ENCODE measurements around the gene PEX5L.

The PEX5L gene

DNA sequence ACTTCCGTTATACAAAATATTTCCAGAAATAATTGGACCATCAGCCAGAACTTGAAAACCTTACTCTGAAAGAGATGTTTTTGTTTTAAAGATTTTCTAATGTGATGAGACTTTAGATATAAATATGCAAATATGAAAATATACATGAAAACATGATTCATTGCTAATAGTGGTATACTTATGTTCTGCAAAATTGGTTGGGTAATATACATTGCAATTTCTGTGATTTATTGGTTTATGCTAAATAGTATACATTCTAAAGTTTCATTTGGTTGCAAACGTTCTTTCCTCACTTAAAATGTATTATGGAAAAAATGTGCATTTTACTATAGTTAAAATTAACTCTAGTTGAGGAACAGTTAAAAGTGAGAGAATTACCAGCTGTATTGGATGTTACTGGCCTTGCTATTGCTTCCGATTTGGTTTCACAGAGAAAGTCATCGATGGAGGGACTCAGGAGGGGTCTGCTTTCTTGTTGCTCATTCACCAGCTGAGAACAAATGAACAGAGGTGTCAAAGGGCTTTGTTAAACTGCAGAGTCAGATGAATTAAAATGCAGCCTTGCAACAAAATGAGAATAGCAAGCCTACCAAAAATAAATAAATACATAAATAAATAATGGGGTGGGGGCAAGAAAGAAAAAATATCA is 149.3 kb downstream of the PEX5L start:
- DNase-seq, result no peak

DNA sequence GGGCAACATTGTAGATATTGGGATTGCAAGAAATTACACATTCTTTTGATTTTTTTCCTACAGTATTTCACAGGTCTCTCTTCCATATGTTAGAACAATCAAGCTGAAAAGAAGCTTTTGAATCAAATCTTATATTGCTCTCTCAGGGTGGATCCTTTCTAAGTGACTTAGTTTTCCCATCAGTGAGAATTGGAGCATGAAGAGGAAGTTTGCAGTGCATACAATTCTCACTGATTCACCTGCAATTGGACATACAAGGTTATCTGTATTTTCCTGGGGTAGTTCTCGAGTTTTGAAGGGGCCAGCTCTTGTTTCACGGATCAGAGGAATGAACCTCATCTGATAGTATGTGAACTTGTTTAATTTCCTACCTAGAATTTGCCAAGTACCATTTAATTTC is 150.8 kb downstream of the PEX5L start:
- no peak for DNase-seq

DNA sequence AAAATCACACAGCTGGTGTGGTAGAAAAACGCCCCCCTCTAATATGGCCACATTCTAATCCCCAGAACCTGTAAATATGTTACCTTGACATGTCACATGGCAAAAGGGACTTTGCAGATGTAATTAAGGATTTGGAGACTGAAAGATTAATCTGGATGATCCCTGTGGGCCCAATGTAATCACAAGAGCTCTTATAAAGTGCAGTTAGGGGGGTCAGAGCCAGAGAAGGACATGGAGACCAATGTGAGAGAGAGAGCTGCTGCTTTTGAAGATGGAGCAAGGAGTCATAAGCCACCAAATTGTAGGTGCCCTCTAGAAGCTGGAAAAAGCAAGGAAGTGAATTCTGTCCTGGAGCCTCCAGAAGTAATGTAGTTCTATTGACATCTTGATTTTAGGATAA is 152.6 kb downstream of the PEX5L start:
- DNase-seq, result no peak

DNA sequence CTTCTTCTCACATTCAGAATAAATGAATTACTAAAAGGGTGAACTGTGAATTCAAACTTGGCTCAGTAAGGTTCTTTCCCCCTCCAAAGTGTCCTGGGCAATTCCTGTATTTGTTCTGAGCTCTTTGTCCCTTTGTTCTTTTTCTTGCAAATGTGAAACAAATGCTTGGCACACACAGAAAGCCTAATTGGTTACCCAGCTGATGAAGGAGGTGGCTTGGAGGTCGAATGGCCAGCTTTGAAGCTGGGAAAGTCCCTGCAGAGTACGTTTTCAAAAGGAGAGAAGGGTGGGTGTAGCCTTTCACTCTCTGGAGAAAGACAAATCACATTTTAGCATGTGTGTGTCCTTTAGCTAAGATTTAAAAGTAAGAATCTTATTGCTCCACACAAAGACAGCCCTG is 154.4 kb downstream of the PEX5L start:
- DNase-seq, result peak; percentile 1

DNA sequence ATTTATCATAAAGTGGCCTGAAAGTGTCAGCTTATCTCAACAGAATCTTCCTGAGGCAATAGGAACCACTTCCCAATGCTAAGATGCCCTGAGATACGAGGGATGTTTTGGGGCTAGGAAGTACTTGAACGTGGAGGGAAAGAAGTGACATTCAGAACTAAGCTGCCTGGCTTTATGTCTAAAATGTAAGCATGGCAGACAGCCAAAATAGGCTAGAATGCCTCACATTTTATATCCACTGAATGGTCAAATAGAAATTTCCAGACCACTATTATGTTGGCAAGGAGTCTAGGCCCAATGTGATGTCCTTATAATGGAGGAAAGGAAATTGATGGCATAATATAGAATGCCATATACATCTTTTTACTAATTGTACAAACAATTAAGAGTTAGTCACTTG is 154.9 kb downstream of the PEX5L start:
- no peak for DNase-seq

DNA sequence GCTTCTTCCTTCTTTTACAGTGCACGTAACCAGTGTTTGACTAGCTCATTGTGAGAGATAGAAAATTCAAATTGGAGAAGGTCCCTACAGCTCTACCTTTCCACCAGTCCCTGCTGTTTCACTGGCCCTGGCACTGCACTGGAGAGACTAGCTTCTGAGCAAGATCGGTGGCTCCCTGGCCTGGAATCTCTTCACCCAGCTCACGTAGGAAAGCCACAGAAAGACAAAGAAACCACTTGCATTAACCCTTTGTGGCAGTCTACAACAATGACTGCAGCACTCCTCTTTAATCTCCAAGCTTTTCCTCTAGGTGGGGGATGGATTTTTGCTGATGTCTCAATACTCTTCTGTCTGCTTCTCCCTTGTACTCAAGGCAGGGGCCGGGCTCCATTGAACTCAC is 155.9 kb downstream of the PEX5L start:
- DNase-seq, result no peak

DNA sequence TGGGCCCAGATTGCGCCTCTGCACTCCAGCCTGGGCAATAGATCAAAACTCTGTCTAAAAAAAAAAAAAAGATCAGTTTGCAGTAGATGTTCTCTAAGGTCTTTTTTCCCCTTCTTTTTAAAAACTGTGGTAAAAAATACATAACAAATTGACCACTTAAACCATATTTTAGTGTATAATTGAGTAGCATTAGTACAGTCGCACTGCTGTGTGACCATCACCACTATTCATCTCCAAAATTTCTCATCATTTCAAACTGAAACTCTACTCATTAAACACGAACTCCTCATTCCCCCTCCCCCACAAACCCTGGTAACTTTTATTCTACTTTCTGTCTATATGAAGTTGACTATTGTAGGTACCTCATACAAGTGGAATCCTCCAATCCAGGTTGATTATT is 160.3 kb downstream of the PEX5L start:
- DNase-seq, result no peak

DNA sequence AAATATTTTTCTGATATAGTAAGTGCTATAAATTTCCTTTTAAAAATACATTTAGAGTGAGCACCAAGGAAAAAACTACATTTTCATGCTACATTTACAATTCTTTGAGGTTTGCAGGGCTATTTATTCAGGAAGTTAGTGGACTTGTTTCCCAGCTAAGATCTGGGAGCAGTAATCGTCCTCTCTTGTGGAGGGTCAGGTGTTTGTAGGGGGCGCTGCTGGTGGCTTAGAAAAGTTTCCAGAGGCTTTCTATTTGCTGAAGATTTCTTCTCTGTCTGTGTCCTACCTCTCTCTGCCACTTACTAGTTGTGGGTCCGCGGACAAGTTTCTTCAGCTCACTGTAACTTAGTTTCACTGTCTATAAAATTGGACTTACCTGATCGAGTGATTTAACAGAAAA is 163.9 kb downstream of the PEX5L start:
- DNase-seq, result no peak

DNA sequence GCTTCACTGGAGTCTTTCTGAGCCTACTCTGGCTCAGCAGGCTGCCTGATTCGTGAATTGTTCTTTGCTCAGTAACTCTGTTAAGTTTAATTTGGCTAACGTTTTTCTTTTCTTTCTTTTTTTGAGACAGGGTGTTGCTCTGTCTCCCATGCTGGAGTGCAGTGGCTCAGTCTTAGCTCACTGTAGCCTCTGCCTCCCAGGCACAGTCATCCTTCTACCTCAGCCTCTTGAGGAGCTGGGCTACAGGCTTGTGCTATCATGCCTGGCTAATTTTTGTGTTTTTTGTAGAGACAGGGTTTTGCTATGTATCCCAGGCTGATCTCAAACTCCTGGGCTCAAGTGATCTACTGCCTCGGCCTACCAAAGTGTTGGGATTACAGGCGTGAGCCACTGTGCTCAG is 165.0 kb downstream of the PEX5L start:
- DNase-seq, result no peak

DNA sequence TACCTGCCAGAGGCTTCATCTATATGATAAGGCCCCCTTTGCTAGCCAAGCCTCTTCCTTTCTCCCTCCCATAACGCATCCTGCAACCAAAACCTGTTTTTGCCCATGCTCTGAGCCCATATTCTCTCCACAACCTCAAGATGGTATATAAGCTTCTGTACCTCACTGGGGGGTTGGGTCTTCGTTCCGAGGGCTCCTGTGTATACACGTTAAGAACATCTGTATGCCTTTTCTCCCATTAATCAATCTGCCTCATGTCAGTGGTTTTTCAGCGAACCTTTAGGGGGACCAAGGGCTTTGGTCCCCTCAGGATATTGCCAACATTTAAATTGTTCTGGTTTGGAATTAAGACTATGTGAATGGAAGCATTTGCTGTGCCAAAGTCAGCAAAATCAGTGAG is 168.0 kb downstream of the PEX5L start:
- DNase-seq, result no peak

DNA sequence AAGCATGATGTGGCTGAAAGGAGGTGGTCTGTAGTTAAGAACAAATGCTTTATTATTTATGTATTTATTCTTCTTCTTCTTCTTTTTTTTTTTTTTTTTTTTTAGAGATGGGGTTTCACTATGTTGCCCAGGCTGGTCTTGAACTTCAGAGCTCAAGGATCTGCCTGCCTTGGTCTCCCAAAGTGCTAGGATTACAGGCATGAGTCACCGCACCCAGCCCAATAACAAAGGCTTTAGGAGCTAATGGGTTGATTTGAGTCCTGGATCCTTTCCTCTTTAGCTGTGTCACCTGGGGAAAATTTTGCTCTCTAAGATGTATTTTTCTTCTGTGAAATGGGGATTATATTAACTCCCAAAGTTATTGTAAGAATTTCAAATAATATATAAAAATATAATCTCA is 168.8 kb downstream of the PEX5L start:
- DNase-seq, result no peak

DNA sequence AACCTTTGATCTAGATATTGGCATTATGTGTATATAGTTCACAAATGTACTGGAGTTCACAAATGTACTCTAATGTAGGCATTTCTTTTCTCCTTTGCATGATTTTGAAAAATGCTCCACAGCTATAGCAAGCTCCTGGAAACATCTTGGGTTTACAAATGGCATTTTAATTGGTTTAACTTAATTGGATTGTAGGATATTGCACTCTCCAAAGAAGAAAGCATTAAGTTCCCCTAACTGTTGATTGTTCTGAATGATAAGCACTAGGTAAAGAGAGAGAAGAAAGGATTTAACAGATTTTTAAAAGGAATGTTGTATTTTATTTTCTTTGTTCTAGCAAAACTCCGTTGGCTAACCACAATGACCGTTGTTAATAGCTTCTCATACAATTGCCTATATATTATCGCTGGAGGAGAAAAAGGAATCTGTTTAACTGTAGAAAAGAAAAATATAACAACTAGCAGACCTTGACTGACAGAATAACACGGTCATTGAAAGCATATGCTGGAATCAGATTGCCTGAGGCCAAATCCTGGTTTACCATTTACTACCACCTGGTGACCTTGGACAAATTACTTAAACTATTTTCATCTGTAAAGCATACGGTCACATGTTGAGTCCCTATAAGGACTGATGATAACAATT is 170.8 kb downstream of the PEX5L start:
- DNase-seq, result no peak

DNA sequence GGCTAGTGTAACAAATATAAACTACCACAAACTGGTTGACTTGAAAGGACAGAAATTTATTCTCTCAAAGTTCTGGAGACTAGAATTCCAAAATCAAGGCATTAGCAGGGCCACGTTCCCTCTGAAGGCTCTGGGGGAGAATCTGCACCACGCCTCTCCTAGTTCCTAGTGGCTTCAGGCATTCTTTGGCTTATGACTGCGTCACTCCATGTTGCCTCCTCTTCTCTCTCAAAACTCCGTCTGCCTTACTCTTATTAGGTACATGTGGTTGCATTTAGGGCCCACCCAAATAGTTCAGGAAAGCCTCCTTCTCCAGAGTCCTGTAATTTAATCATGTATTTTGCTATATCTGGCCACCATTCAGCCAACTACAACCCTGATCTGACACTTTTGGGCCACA is 174.8 kb downstream of the PEX5L start:
- no peak for DNase-seq

DNA sequence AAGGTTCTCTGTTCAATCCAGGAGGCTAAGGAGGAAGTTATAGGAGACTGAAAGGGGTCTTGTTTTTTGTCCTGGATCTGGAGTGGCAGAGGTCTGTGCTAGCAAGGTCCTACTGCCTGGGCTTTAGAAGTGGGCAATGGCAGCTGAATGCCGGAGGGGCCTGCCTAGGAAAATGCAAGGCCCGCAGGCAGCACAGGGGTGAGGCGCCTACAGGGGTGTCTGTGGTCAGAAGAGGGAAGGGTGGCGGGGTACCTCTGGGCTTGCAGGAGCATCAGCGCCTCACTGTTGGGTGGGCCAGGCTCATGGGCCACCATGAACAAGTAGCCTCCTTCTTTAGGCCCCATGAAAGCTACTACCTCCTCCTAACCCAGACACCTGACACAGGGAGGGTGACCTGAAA is 175.4 kb downstream of the PEX5L start:
- no peak for DNase-seq

DNA sequence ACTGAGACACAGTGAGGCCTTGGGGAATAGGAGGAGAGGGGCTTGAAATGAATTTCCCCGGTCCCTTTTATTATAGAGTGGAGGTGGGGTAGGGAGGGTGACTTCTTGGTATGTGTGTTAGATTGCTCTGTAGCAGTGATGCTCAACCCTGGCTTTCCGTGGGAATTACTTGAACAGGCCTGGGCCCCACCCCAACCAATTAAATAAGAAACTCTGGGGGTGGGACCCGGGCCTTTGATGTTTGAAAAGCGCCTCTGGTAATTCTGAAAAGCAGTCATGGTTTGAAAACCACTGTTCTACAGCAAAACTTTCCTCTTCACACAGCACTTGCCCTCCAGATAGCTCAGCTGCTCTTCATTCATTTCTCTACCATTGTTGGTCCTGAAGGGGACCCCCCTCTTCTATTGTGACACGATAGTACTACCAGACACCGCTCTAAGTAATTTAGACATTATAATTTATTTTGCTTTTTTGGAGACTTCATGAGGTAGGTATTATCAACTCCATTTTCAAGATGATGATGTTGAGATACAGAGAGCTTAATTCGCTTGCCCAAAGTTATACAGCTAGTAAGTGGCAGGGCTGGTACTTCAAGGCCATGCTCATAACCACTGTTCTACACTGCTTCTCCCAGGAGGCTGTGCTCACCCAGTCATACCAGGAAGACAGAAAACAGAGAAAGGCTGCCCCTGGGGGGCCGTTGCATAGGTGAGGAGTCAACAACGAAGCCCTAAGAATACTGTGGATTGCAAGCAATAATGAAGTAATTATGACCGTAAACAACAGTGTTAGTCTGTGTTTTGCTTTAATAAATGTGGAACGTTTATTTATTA is 176.2 kb downstream of the PEX5L start:
- DNase-seq, result no peak

DNA sequence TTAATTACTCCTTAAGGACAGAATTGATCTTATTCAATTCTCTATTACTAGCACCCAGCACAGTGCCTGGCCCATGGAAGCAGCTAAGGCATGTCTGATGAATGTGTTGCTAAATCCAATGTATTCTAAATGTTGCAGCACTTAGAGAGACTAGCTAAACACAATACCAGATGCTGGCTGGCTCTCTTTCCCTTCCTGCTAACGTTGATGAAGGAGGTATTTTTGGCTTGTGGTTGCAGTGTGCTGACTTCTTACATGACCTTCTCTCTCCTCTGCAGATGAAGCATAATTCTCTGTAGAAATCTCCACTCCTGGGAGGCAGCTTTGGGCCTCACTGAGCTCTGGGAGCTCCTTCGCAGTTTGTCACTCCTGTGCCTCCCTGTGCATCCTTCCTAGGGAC is 183.6 kb downstream of the PEX5L start:
- peak; percentile 45 for DNase-seq

DNA sequence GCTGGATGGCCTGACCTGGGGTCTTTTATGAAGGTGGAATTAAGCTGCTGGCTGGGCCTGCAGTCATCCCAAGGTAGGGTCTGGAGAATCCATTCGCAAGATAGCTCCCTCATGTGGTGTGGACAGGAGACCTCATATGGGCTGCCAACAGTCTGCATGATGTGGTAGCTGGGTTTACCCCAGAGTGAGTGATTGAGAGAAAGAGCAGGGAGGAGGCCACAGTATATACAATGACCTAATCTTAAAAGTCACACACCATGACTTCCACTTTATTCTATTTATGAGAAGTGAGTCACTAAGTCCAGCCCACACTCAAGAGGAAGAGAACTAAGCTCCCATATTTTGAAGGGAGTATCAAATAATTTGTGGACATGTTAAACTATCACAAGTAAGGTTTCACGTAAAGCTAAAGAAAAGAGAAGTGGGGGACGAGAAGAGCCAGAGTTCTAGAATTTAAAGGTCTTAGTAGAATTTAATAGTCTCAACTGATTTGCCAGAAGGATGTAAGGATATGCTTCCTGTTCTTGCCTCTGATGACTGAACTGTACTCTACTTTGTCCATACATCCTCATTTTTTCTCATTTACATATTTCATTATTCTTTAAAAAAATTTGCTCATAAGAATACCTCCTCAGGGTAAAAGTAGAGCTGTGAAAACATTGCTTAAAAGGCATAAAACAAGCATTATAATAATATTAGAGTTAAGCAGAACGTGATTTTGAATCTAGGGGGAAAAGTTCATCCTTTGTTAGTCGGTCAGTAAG is 184.4 kb downstream of the PEX5L start:
- peak; percentile 92 for DNase-seq

DNA sequence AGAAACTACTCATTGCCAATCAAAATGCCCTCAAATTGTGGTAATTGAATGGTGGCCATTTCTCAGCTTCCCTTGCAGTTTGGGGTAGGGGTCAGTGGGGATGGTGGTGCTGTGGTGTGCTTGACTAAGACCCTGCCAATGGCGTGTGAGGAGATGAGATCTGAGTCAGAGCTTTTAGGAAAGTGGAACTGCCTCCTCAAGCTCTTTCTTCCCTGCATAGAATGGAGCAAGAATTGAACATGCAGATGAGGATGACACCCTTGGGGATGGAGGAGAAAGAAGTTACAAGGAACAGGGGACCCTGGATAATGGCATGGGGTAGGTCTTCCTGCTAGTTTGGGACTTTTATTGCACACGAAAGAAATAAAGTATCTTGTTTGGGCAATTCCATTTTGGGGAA is 188.0 kb downstream of the PEX5L start:
- peak; percentile 57 for DNase-seq

DNA sequence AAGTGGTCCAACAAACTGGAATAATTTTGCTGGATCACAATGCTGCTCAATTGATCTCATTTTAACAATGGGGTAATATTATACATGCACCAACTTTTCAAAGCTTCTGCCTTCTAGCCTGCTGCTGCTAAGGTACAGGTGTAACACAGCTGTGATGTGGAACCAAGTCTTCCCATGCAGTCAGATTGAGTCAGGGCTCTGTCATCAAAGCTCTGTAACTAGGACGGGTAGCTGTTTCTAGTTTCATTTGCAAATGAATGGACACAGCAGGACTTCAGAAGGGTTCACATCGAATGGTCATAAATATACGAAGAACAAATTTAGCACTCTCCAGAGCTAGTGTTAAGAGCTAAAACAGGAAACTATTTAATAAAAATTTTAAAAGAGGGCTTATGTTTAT is 194.7 kb downstream of the PEX5L start:
- DNase-seq, result no peak

DNA sequence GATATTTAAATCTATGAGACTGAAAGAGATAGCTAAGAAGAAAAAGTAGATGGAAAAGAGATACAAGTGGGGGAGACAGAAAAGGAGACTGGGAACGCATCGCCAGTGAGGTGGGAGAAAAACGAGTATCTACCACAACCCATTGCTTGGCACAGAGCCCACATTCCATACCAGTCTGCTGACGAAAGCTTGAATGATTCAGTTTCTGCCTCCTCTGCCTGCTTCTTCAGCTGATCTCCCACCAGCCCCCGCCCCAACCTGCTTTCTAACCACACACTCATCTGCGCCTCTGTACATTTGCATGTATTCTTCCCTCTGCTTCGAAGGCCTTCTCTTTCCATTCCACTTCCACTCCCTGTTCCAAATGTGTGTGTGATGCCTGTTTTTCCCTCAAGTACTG is 195.8 kb downstream of the PEX5L start:
- no peak for DNase-seq

DNA sequence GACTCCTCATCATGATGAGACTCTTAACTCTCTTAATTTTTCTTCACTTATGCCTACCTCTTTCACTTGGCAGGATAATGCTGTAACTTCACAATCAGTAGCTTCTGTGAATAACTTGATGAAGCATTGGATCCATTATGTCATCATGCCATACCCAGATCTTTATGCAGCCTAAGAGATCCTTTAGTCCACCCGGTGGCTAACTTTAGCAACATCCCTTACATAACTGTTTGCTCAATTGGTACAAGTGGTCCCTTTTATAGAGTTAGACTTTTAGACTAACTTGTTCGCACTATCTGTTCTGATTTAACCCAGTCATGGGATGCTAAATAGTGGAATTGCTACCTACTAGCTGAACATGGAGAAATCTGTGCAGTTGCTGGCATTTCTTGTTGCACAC is 199.4 kb downstream of the PEX5L start:
- DNase-seq, result peak; percentile 11

DNA sequence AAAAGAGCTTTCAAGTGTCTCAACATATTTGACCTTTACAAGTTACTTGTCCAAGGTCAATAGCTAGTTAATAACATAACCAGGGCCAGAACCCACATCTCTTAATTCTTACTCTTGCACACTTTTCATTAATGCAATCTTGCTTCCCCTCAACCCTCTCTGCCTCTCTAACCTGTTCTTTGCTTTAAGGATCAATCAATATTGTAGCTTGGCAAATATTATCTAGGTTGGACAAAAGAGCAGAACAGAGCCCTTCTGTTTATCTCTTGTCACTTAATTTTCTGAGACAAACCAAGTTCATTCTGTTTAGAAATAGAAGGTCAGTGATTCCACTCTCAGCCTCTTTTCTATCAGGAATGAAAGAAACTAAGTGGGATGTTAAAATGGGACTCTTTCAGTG is 203.4 kb downstream of the PEX5L start:
- no peak for DNase-seq

DNA sequence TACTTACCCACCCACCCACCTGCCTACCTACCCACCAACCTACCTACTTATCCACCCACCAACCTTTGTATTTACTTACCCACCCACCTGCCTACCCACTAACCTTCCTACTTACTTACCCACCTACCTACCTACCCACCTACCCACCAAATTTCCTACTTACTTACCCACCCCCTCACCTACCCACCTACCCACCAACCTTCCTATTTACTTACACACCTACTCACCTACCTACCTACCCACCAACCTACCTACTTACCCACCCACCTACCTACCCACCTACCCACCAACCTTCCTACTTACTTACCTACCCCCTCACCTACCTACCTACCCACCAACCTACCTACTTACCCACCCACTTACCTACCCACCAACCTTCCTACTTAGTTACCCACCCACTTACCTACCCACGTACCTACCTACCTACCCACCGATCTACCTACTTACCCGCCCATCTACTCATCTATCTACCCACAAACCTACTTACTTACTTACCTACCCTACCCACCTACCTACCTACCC is 204.3 kb downstream of the PEX5L start:
- no peak for DNase-seq

All from inflammatory macrophage treated with lipopolysaccharide for 4 hours (primary cell).